ENCODE measurements around the gene APP.
A peak's percentile ranks its signal among the peaks of the same experiment; 100 is the strongest.

The APP gene

GRCh38 chr21:26170471-26171257, at the start of gene APP:
Gene APP, minus strand, starts transcription at chr21:26170770. Its CDS starts 150 bp downstream, at chr21:26170620.
- DNase-seq (ENCODE audit: low read depth): peak; percentile 45

GRCh38 chr21:26212220-26212619, 41.6 kb upstream of the APP start:
- DNase-seq (ENCODE audit: low read depth): no peak

GRCh38 chr21:26210614-26211013, 40.0 kb upstream of the APP start:
- DNase-seq (ENCODE audit: low read depth): no peak

GRCh38 chr21:26207021-26207420, 36.5 kb upstream of the APP start:
- DNase-seq (ENCODE audit: low read depth): no peak

- DNase-seq (ENCODE audit: low read depth): no peak
Observed at GRCh38 chr21:26199456-26199855, 28.9 kb upstream of the APP start.

GRCh38 chr21:26195708-26196107, 25.1 kb upstream of the APP start:
- DNase-seq (ENCODE audit: low read depth): no peak

- DNase-seq (ENCODE audit: low read depth): peak; percentile 10
Observed at GRCh38 chr21:26194811-26195251, 24.3 kb upstream of the APP start.

GRCh38 chr21:26194326-26194725, 23.8 kb upstream of the APP start:
- no peak for DNase-seq (ENCODE audit: low read depth)

GRCh38 chr21:26191609-26192008, 21.0 kb upstream of the APP start:
- no peak for DNase-seq (ENCODE audit: low read depth)

- DNase-seq (ENCODE audit: low read depth): no peak
Observed at GRCh38 chr21:26188422-26188821, 17.9 kb upstream of the APP start.

GRCh38 chr21:26185446-26185845, 14.9 kb upstream of the APP start:
- no peak for DNase-seq (ENCODE audit: low read depth)

GRCh38 chr21:26185021-26185420, 14.5 kb upstream of the APP start:
- DNase-seq (ENCODE audit: low read depth): no peak

GRCh38 chr21:26179501-26179900, 8.9 kb upstream of the APP start:
- DNase-seq (ENCODE audit: low read depth): no peak

GRCh38 chr21:26177746-26178426, 7.3 kb upstream of the APP start:
- DNase-seq (ENCODE audit: low read depth): no peak

- no peak for DNase-seq (ENCODE audit: low read depth)
Observed at GRCh38 chr21:26177187-26177586, 6.6 kb upstream of the APP start.

- no peak for DNase-seq (ENCODE audit: low read depth)
Observed at GRCh38 chr21:26171258-26172100, 909 bp upstream of the APP start.

- DNase-seq (ENCODE audit: low read depth): peak; percentile 37
Observed at GRCh38 chr21:26169611-26170470, 729 bp downstream of the APP start.

- DNase-seq (ENCODE audit: low read depth): peak; percentile 55
Observed at GRCh38 chr21:26169061-26169610, 1.4 kb downstream of the APP start.

- DNase-seq (ENCODE audit: low read depth): no peak
Observed at GRCh38 chr21:26168371-26168770, 2.2 kb downstream of the APP start.

- no peak for DNase-seq (ENCODE audit: low read depth)
Observed at GRCh38 chr21:26167593-26167992, 3.0 kb downstream of the APP start.

- DNase-seq (ENCODE audit: low read depth): no peak
Observed at GRCh38 chr21:26165331-26165730, 5.2 kb downstream of the APP start.
